ENCODE data around the gene USP40.

- TF ChIP-seq CTCF (IDR thresholded peaks at IDR 0.05), result no peak
- no peak for TF ChIP-seq POLR2A (IDR thresholded peaks at IDR 0.05)
Measured at GRCh38 chr2:233571462-233571861, 4.9 kb upstream of the USP40 start.

All from thyroid gland (tissue), 4 donors.